Measurements from ENCODE around the gene DLL1. TPM values are rescaled to one million over a fixed set of nuclear protein-coding genes. Genes with fewer than 3 reads are reported as not detected.

Gene DLL1
- total RNA-seq, 1 donor from 2014 or later, result 11.7 TPM

DNA sequence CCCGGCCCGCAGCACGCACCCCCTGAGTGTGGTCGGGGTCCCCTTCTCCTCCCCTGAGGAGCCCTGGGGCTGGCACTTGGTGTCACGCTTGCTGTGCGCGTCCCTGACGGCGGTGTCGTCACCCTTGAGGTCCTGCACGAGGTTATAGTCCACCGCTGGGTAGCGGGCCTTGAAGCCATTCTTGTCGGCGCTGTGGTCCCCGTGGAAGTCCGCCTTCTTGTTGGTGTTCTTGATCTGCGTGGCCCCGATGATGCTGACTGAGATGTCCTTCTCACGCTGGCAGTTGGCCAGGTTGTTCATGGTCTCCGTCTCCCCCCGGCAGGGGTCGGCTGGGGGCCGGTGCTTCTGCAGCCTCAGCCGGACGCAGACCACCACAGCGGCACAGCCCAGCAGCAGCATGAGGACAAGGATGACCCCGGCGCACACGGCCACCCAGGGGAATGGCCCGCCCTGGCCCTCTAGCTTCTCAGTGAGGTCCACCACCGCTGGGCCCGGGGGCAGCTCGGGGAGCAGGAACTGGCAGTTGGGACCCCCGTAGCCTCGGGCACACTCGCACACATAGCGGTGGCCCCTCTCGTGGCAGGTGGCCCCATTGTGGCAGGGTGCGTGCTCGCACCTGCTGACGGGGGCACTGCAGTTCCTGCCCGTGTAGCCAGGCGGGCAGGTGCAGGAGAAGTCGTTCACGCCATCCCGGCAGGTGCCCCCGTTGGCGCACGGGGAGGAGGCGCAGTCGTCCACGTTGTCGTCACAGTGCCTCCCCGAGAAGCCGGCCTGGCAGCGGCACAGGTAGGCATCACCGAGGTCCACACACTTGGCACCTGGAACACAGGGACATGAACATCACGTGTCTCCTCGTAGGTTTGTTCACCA lies 7.4 kb downstream of the DLL1 start:
- peaks cover 1% of the 10 kb centered on the region for H3K36me3 Mint-ChIP-seq
- peaks cover 4% of the 10 kb centered on the region for H3K9me3 Mint-ChIP-seq
- no peak for DNase-seq (ENCODE audit: extremely low spot score, unreplicated experiment)
- peaks cover 24% of the 10 kb centered on the region for H3K4me1 Mint-ChIP-seq (ENCODE audit: unreplicated experiment)
- peaks cover 33% of the 10 kb centered on the region for H3K27me3 Mint-ChIP-seq
- no peak overlapping the region for H3K4me3 Mint-ChIP-seq
- TF ChIP-seq, protein P1, sequence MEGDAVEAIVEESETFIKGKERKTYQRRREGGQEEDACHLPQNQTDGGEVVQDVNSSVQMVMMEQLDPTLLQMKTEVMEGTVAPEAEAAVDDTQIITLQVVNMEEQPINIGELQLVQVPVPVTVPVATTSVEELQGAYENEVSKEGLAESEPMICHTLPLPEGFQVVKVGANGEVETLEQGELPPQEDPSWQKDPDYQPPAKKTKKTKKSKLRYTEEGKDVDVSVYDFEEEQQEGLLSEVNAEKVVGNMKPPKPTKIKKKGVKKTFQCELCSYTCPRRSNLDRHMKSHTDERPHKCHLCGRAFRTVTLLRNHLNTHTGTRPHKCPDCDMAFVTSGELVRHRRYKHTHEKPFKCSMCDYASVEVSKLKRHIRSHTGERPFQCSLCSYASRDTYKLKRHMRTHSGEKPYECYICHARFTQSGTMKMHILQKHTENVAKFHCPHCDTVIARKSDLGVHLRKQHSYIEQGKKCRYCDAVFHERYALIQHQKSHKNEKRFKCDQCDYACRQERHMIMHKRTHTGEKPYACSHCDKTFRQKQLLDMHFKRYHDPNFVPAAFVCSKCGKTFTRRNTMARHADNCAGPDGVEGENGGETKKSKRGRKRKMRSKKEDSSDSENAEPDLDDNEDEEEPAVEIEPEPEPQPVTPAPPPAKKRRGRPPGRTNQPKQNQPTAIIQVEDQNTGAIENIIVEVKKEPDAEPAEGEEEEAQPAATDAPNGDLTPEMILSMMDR (conservative IDR thresholded peaks at IDR 0.05), result no peak
- H3K27ac Mint-ChIP-seq, result no peak overlapping the region

DNA sequence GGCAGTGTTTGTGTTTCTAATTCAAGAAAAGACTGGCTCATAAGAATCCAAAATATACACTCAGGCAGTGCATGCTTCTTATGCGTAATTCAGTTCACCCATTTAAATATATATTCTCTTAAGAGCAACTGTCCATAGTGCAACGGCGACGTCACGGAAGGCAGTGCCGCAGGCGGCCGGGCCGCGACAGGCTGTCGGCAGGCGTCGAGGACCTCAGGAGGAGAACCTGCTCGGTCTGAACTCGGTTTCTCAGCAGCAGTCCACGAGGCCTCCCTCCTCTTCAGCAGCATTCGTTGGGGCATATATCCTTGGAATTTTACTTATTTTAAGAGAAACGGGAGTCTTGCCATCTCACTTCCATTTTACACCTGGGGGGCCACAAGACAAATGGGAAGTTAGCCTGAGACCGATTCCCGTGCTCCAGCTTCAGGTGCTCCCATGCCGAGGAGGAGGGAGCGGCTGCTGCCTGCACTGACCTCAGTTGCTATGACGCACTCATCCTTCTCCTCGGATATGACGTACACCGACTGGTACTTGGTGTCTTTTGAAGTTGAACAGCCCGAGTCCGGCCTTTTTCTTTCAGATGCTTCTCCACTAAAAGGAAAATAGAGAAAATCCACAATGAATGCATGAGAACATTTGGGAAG lies 8.2 kb downstream of the DLL1 start:
- H3K9me3 Mint-ChIP-seq, result peaks cover 4% of the 10 kb centered on the region
- no peak overlapping the region for H3K4me3 Mint-ChIP-seq
- H3K4me1 Mint-ChIP-seq (ENCODE audit: unreplicated experiment), result peaks cover 20% of the 10 kb centered on the region
- H3K36me3 Mint-ChIP-seq, result no peaks in the 10 kb centered on the region
- DNase-seq (ENCODE audit: extremely low spot score, unreplicated experiment), result no peak
- TF ChIP-seq, protein P1 (conservative IDR thresholded peaks at IDR 0.05), result no peak
- H3K27ac Mint-ChIP-seq, result no peak overlapping the region
- peaks cover 25% of the 10 kb centered on the region for H3K27me3 Mint-ChIP-seq

DNA sequence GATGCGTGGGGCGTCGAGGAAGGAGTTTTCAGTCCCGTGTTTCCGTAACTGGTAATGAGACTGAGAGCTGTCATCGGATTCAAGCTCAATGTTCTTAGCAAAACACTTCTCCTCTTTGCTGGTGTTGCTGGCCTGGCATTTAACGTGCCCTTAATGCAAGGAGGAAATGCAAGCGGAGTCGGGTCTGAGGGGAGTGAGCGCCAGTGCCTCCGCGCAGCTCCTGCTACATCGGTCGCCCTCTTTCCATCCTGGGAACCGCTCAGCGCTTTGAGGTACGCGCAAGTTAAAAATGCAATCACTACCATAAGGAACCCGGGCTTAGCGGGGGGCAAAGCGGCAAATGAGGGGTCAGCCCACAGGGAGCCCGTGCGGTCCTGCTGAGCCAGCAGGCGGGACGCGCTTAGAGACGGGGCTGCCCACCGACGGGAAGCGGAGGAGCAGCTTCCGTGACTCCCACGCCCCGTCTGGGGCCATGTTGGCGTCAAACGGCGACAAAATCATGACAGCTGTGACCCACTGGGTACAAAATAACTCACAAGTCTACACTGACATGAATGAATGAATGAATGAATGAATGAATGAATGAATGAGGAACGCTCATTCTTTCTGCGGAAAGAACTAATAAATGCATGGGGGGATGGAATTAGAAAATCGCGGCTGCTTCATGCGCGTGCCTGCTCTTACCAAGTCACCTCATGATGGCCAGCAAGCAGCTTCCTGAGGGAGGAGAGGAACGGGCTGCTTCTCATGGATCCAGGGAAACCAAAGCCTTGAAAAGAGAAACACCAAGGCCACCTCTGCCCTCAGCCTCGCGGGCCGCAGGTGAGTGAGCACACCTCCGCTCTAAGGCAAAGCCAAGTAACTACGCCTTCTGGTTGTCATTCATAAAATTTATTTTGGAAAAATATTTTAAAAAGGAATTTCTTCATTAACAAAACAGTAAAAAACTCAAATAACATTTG lies 9.3 kb downstream of the DLL1 start:
- peaks cover 17% of the 10 kb centered on the region for H3K4me1 Mint-ChIP-seq (ENCODE audit: unreplicated experiment)
- H3K36me3 Mint-ChIP-seq, result no peaks in the 10 kb centered on the region
- peaks cover 16% of the 10 kb centered on the region for H3K27me3 Mint-ChIP-seq

DNA sequence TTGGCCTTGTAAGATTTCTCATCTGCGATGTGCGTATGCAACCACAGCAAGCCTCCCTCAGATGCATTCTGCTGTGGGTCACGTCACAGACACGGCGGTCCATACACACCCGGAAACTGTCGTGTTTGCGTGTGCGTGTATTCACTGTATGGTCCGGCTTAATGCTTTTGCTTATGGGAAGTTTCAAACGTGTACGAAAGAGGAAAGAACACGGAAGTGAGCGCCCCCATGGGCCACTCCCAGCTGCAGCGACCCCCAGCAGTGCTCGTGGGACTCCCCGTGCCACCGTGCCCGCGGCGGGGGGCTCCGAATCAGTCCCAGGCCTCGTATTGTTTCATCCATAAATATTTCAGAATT lies 10.2 kb downstream of the DLL1 start:
- no peak for DNase-seq (ENCODE audit: extremely low spot score, unreplicated experiment)
- Mint-ChIP-seq H3K9me3 (peaks cover 4% of the 10 kb centered on the region), H3K27ac (no peak overlapping the region), H3K4me3 (no peak overlapping the region), H3K4me1 (ENCODE audit: unreplicated experiment) (peaks cover 9% of the 10 kb centered on the region), H3K27me3 (peaks cover 11% of the 10 kb centered on the region), H3K36me3 (no peaks in the 10 kb centered on the region)
- TF ChIP-seq, protein P1 (conservative IDR thresholded peaks at IDR 0.05), result no peak

More for the DNA sequence above, 9.3 kb downstream of the DLL1 start:
- Mint-ChIP-seq H3K27ac (no peak overlapping the region), H3K4me3 (no peak overlapping the region), H3K9me3 (peaks cover 4% of the 10 kb centered on the region)
- DNase-seq (ENCODE audit: extremely low spot score, unreplicated experiment), result no peak
- TF ChIP-seq, protein P1 (conservative IDR thresholded peaks at IDR 0.05), result no peak

DNA sequence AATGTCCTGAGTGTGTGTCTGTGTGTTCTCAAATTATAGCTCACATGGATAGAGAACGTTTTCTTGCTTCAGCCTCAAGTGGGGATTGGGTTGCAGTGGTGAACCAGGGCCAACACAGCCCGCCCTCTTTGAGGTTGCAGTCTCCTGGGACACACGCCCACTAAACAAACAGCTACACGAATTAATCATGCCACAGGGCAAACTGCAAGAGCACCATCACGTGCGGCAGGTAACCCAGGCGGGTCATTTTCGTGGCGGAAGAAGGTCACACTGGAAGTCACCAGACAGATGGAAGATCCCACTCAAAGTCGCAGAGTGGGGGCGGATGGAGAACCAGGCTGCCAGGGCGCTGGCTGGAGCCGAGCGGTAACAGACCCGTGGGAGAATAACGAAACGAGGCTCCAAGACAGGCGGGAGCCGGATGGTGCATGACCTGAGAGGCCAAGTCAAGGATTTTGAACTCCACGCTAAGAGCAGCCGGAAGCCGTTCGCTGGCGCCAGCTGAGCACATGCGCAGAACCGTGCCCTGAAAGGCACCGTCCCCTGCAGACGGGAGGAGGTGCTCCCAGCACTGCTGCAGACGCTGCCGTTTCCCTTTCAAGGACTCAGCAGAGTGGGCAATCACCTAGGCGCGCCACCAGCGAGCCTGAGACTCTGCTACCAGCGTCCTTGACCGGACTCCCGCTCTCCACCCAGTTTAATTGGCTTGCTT lies 10.7 kb downstream of the DLL1 start:
- no peak for DNase-seq (ENCODE audit: extremely low spot score, unreplicated experiment)
- peaks cover 4% of the 10 kb centered on the region for H3K9me3 Mint-ChIP-seq
- H3K4me3 Mint-ChIP-seq, result peak overlapping the region; percentile 58
- H3K4me1 Mint-ChIP-seq (ENCODE audit: unreplicated experiment), result peaks cover 9% of the 10 kb centered on the region
- no peaks in the 10 kb centered on the region for H3K36me3 Mint-ChIP-seq
- H3K27me3 Mint-ChIP-seq, result peaks cover 9% of the 10 kb centered on the region
- TF ChIP-seq, protein P1 (conservative IDR thresholded peaks at IDR 0.05), result no peak
- H3K27ac Mint-ChIP-seq, result peak overlapping the region; percentile 77
